IMR-90 (cell line): Measurements from ENCODE around the gene RERE. TPM values are rescaled to one million over a fixed set of nuclear protein-coding genes. Genes with fewer than 3 reads are reported as not detected.

Experiments used
- ATAC-seq: fragments of 200-7000 bp; cut with Tn5 transposase; 2 replicates; pipeline ENCODE4 v1.9.1; 2020; ENCODE audit warnings: low read depth, mild to moderate bottlenecking, moderate library complexity
- BruUV-seq: library from RNA; stranded (reverse); fragments of 400-500 nt; replicated peaks from 2 replicates; lab custom pipeline; 2021; lab: Mats Ljungman, UMichigan
- CTCF ChIA-PET: fragments of 300-600 bp; formaldehyde crosslinking; extraction: SDS; loops from one replicate; lab custom pipeline; 2021; ENCODE audit warnings: antibody characterized with exemption; lab: Yijun Ruan, JAX
- POLR2A ChIA-PET: fragments of 300-600 bp; sonication (Branson Sonifier 250); formaldehyde crosslinking; loops from one replicate; lab custom pipeline; 2022; ENCODE audit warnings: antibody characterized with exemption; ENCODE audit not compliant: unreplicated experiment; lab: Charles Lee
- DNase-seq: peaks from one replicate; pipeline ENCODE4 v3.0.0; 2013
- H2AFZ ChIP-seq: replicated peaks from 2 replicates; pipeline ENCODE3; 2013; ENCODE audit warnings: low read length, mild to moderate bottlenecking; ENCODE audit not compliant: poor library complexity
- H2AK5ac ChIP-seq: 2 replicates; pipeline ENCODE4 v1.6.1; 2013; ENCODE audit warnings: low read depth, low read length, inconsistent platforms
- H2AK9ac ChIP-seq: replicated peaks from 2 replicates; pipeline ENCODE3; 2013; ENCODE audit warnings: mild to moderate bottlenecking, low read depth, low read length, moderate library complexity; ENCODE audit not compliant: poor library complexity
- H2BK120ac ChIP-seq: 2 replicates; pipeline ENCODE4 v1.6.1; 2013; ENCODE audit warnings: low read depth, low read length, inconsistent platforms
- H2BK15ac ChIP-seq: 3 replicates; pipeline ENCODE4 v1.6.1; 2013; ENCODE audit warnings: low read depth, low read length, inconsistent platforms
- H2BK20ac ChIP-seq: 2 replicates; pipeline ENCODE4 v1.6.1; 2013; ENCODE audit warnings: low read depth, mild to moderate bottlenecking, inconsistent platforms, low read length, moderate library complexity
- H2BK5ac ChIP-seq: 2 replicates; pipeline ENCODE4 v1.6.1; 2013; ENCODE audit warnings: mild to moderate bottlenecking, low read depth, low read length, inconsistent platforms; ENCODE audit not compliant: poor library complexity, severe bottlenecking
- H3K14ac ChIP-seq: replicated peaks from 2 replicates; pipeline ENCODE4 v1.6.1; 2013; ENCODE audit warnings: low read depth, low read length, inconsistent platforms
- H3K18ac ChIP-seq: 2 replicates; pipeline ENCODE4 v1.6.1; 2013; ENCODE audit warnings: low read depth, low read length, control low read depth
- H3K23ac ChIP-seq: 2 replicates; pipeline ENCODE4 v1.6.1; 2013; ENCODE audit warnings: low read depth, low read length, inconsistent platforms
- H3K27ac ChIP-seq: 2 replicates; pipeline ENCODE4 v1.5.1; 2013; ENCODE audit warnings: mild to moderate bottlenecking, control low read depth, low read length; ENCODE audit not compliant: insufficient read depth
- H3K27me3 ChIP-seq: 2 replicates; pipeline ENCODE4 v1.6.1; 2013; ENCODE audit warnings: low read length; ENCODE audit not compliant: control insufficient read depth, insufficient read depth
- H3K36me3 ChIP-seq: 2 replicates; pipeline ENCODE4 v1.6.1; 2013; ENCODE audit warnings: low read length, mixed read lengths; ENCODE audit not compliant: control insufficient read depth, insufficient read depth
- H3K4ac ChIP-seq: 2 replicates; pipeline ENCODE4 v1.6.1; 2013; ENCODE audit warnings: low read depth, low read length, inconsistent platforms
- H3K4me1 ChIP-seq: 2 replicates; pipeline ENCODE4 v1.6.1; 2013; ENCODE audit warnings: low read length, mixed read lengths; ENCODE audit not compliant: control insufficient read depth, insufficient read depth
- H3K4me2 ChIP-seq: 2 replicates; pipeline ENCODE4 v1.6.1; 2013; ENCODE audit warnings: low read depth, mild to moderate bottlenecking, control low read depth, low read length, moderate library complexity
- H3K4me3 ChIP-seq: 2 replicates; pipeline ENCODE4 v1.5.1; 2013; ENCODE audit warnings: low read depth, mild to moderate bottlenecking, control low read depth, low read length, moderate library complexity; ENCODE audit not compliant: insufficient read depth
- H3K56ac ChIP-seq: 2 replicates; pipeline ENCODE4 v1.6.1; 2013; ENCODE audit warnings: low read length, inconsistent platforms; ENCODE audit not compliant: insufficient read depth; ENCODE audit errors: extremely low read depth
- H3K79me1 ChIP-seq, 2 experiments: 2 replicates each; pipeline ENCODE4 v1.6.1; 2013; ENCODE audit warnings: low read length in 2 of 2, inconsistent platforms in 1 of 2, low read depth in 1 of 2
- H3K9ac ChIP-seq: 2 replicates; pipeline ENCODE4 v1.6.1; 2013; ENCODE audit warnings: low read depth, low read length, control low read depth
- H3K9me1 ChIP-seq: 2 replicates; pipeline ENCODE4 v1.6.1; 2013; ENCODE audit warnings: low read length, inconsistent platforms; ENCODE audit not compliant: insufficient read depth
- H3K9me3 ChIP-seq: 2 replicates; pipeline ENCODE4 v1.6.1; 2013; ENCODE audit warnings: low read length; ENCODE audit not compliant: control insufficient read depth, insufficient read depth
- H4K20me1 ChIP-seq: 2 replicates; pipeline ENCODE4 v1.6.1; 2013; ENCODE audit warnings: low read length, inconsistent platforms; ENCODE audit not compliant: insufficient read depth
- H4K5ac ChIP-seq: 2 replicates; pipeline ENCODE4 v1.6.1; 2013; ENCODE audit warnings: mild to moderate bottlenecking, low read depth, low read length, control low read depth
- H4K8ac ChIP-seq, 2 experiments: 2 replicates each; pipeline ENCODE4 v1.6.1; 2013; ENCODE audit warnings: low read depth in 2 of 2, low read length in 2 of 2, control low read depth in 1 of 2, inconsistent platforms in 1 of 2
- H4K91ac ChIP-seq: 2 replicates; pipeline ENCODE4 v1.6.1; 2013; ENCODE audit warnings: low read depth, low read length, inconsistent platforms; ENCODE audit not compliant: insufficient read depth
- CEBPB ChIP-seq: IDR thresholded peaks from 2 replicates; pipeline ENCODE4 v1.6.1; 2012; ENCODE audit warnings: low read depth, low read length, improper control_type of control experiment
- MAZ ChIP-seq: IDR thresholded peaks from 2 replicates; pipeline ENCODE4 v1.6.1; 2012; ENCODE audit warnings: low read depth, mild to moderate bottlenecking, low read length, improper control_type of control experiment, moderate library complexity, borderline replicate concordance
- MXI1 ChIP-seq: IDR thresholded peaks from 2 replicates; pipeline ENCODE4 v1.6.1; 2012; ENCODE audit warnings: low read depth, mild to moderate bottlenecking, low read length, moderate library complexity, borderline replicate concordance
- NFE2L2 ChIP-seq: fragments of 150-350 bp; IDR thresholded peaks from 2 replicates; pipeline ENCODE4 v1.6.1; 2016; ENCODE audit warnings: low read depth, mild to moderate bottlenecking, low read length
- RAD21 ChIP-seq: IDR thresholded peaks from 2 replicates; pipeline ENCODE4 v1.6.1; 2012; ENCODE audit warnings: low read length, improper control_type of control experiment
- SMC3 ChIP-seq: fragments of 150-350 bp; IDR thresholded peaks from 2 replicates; pipeline ENCODE4 v1.6.1; 2016; ENCODE audit warnings: low read depth, mild to moderate bottlenecking, antibody characterized with exemption, low read length, moderate library complexity
- WGBS, 2 experiments: methylation state at CpG; one replicate each; pipeline versions ENCODE4 v1.1.5 to v1.1.7; 2013; ENCODE audit warnings: missing lambda C conversion rate in 2 of 2; ENCODE audit not compliant: insufficient read length in 1 of 2; ENCODE audit errors: extremely low coverage in 2 of 2; 5-methylcytosine and 5-hydroxymethylcytosine counted together
- dilution Hi-C: fragments of 300-500 bp; cut with HindIII; formaldehyde crosslinking; loops from one replicate; pipeline ENCODE4 v1.14.3; 2018; ENCODE audit warnings: low sequenced_read_pairs; ENCODE audit not compliant: unreplicated experiment
- in situ Hi-C: fragments of 300-500 bp; cut with MboI; formaldehyde crosslinking; loops from 3 replicates; pipeline ENCODE4 v1.14.3; 2019; ENCODE audit warnings: low sequenced_read_pairs, inconsistent platforms, mixed read lengths
- intact Hi-C: fragments of 100-400 bp; cut with micrococcal nuclease; formaldehyde crosslinking; loops from 2 replicates; pipeline ENCODE4 v1.10.0; 2022
- polyA plus RNA-seq, 3 experiments: library from polyadenylated mRNA; depleted of rRNA; stranded (reverse); fragments of >200 nt; gene quantifications; 2 replicates each; pipeline ENCODE4 v1.2.3, GENCODE V29; 2012; ENCODE audit warnings: low replicate concordance in 1 of 3
- total RNA-seq: library from RNA; depleted of rRNA; stranded (reverse); fragments of >200 nt; gene quantifications from 2 replicates; pipeline ENCODE4 v1.2.3, GENCODE V29; 2012
- TF ChIP-seq, protein P1 (sequence below): conservative IDR thresholded peaks from 2 replicates; pipeline ENCODE4 v1.5.1; 2012; ENCODE audit warnings: mild to moderate bottlenecking, low read depth, low read length, improper control_type of control experiment
- TF ChIP-seq, protein P2 (sequence below): fragments of 150-350 bp; IDR thresholded peaks from 2 replicates; pipeline ENCODE4 v1.6.1; 2017; ENCODE audit warnings: mild to moderate bottlenecking, antibody characterized with exemption, low read length, low read depth

The RERE gene
- total and polyA plus RNA-seq, 2 of the 4 experiments (the other 2 are of a cell fraction), result 11.5 to 25.1 TPM

GRCh38 chr1:8598060-8598724 lies 219.2 kb downstream of the RERE start:
- POLR2A ChIA-PET, result no interaction called here
- H3K79me1 ChIP-seq, result peaks cover 24 to 77% of the 10 kb centered on the region in 2 experiments
- peak overlapping the region; percentile 88 for H3K14ac ChIP-seq
- peak overlapping the region; percentile 51 for H4K91ac ChIP-seq
- TF ChIP-seq MXI1 (no peak), MAZ (no peak), NFE2L2 (no peak), SMC3 (peak; percentile 53), CEBPB (no peak), RAD21 (peak; percentile 68)
- TF ChIP-seq, protein P1, sequence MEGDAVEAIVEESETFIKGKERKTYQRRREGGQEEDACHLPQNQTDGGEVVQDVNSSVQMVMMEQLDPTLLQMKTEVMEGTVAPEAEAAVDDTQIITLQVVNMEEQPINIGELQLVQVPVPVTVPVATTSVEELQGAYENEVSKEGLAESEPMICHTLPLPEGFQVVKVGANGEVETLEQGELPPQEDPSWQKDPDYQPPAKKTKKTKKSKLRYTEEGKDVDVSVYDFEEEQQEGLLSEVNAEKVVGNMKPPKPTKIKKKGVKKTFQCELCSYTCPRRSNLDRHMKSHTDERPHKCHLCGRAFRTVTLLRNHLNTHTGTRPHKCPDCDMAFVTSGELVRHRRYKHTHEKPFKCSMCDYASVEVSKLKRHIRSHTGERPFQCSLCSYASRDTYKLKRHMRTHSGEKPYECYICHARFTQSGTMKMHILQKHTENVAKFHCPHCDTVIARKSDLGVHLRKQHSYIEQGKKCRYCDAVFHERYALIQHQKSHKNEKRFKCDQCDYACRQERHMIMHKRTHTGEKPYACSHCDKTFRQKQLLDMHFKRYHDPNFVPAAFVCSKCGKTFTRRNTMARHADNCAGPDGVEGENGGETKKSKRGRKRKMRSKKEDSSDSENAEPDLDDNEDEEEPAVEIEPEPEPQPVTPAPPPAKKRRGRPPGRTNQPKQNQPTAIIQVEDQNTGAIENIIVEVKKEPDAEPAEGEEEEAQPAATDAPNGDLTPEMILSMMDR, result peak; percentile 57
- TF ChIP-seq, protein P2, sequence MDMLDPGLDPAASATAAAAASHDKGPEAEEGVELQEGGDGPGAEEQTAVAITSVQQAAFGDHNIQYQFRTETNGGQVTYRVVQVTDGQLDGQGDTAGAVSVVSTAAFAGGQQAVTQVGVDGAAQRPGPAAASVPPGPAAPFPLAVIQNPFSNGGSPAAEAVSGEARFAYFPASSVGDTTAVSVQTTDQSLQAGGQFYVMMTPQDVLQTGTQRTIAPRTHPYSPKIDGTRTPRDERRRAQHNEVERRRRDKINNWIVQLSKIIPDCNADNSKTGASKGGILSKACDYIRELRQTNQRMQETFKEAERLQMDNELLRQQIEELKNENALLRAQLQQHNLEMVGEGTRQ, result no peak
- peak overlapping the region; percentile 70 for H2BK120ac ChIP-seq
- no peaks in the 10 kb centered on the region for H3K9me3 ChIP-seq
- peak overlapping the region; percentile 62 for H2AK5ac ChIP-seq
- peak overlapping the region; percentile 59 for H2BK5ac ChIP-seq
- peak overlapping the region; percentile 55 for H4K5ac ChIP-seq
- ATAC-seq (peak; percentile 78), DNase-seq (peak; percentile 78)
- H3K9ac ChIP-seq, result peak overlapping the region; percentile 50
- no TSS peak for BruUV-seq
- H3K4me1 ChIP-seq, result peaks cover 24% of the 10 kb centered on the region
- WGBS, 2 experiments, result 15% methylated on average over 4 of the region's 15 CpGs; no CpG with 5 or more reads in 1 of the 2 experiments
- peak overlapping the region; percentile 90 for H3K4ac ChIP-seq
- H3K4me3 ChIP-seq, result peak overlapping the region; percentile 3; the same call in 1 of the 2 replicates
- peak overlapping the region; percentile 22; the same call in 1 of the 2 replicates for H2BK20ac ChIP-seq
- dilution Hi-C loops (no loop called here), in situ Hi-C loops (no loop called here), intact Hi-C loops (no loop called here)
- peak overlapping the region; percentile 53; the same call in 1 of the 2 replicates for H3K27ac ChIP-seq
- H3K56ac ChIP-seq, result 0 out of 2 replicates have a peak overlapping the region, but pooled peaks have one; percentile 12
- H3K18ac ChIP-seq, result peak overlapping the region; percentile 55
- peaks cover 49% of the 10 kb centered on the region for H4K20me1 ChIP-seq
- H2AK9ac ChIP-seq, result peak overlapping the region; percentile 59
- no peaks in the 10 kb centered on the region for H3K27me3 ChIP-seq
- H3K23ac ChIP-seq, result peak overlapping the region; percentile 88
- no peaks in the 10 kb centered on the region; the same call in 1 of the 2 replicates for H3K36me3 ChIP-seq
- peak overlapping the region; percentile 92 for H3K4me2 ChIP-seq
- peak overlapping the region; percentile 90 for H2AFZ ChIP-seq
- H3K9me1 ChIP-seq, result peaks cover 24% of the 10 kb centered on the region
- CTCF ChIA-PET, result interaction anchor here (0.6 to 1.6 kb wide), 9 partner anchors 9 to 283 kb away, joined by 3 to 5 read pairs (median 3); no protein-coding TSS in a partner anchor
- peak overlapping the region; percentile 0 to 71; a peak in 3 of 4 replicates for H4K8ac ChIP-seq
- H2BK15ac ChIP-seq, result peak overlapping the region; percentile 7; the same call in 1 of the 3 replicates
